K562 (cell line): ENCODE measurements around the gene ZKSCAN8. TPM values are rescaled to one million over a fixed set of nuclear protein-coding genes. Genes with fewer than 3 reads are reported as not detected.

Source experiments
- ETV1 ChIP-seq: fragments of 450-650 bp; conservative IDR thresholded peaks from 2 replicates; pipeline ENCODE4 v1.6.1; 2016; ENCODE audit warnings: missing genetic modification characterization, control low read depth, low read depth, missing compliant biosample characterization
- MBD1 ChIP-seq: fragments of 250-450 bp; sonication (Bioruptor Pico); IDR thresholded peaks from 2 replicates; pipeline ENCODE4 v1.8.0; 2022; ENCODE audit warnings: inconsistent platforms
- MED1 ChIP-seq: sonication (generic); formaldehyde crosslinking; IDR thresholded peaks from 2 replicates; pipeline ENCODE4 v1.8.1; 2023; ENCODE audit warnings: missing genetic modification reagents, borderline replicate concordance
- PHF8 ChIP-seq: fragments of 200-600 bp; sonication (generic); IDR thresholded peaks from 2 replicates; pipeline ENCODE4 v1.6.1; 2012; ENCODE audit warnings: mixed run types, mild to moderate bottlenecking, inconsistent platforms, low read length, moderate library complexity, borderline replicate concordance
- TOE1 ChIP-seq, 2 experiments: fragments of 450-650 bp in 1 of 2; sonication (generic) in 1 of 2; formaldehyde crosslinking in 1 of 2; IDR thresholded peaks; 2 replicates each; pipeline versions ENCODE4 v1.7.1 to v1.8.0; 2016 to 2022; ENCODE audit warnings: borderline replicate concordance in 2 of 2, mild to moderate bottlenecking in 2 of 2, antibody characterized with exemption in 1 of 2, inconsistent platforms in 1 of 2, low read depth in 1 of 2, missing genetic modification reagents in 1 of 2, moderate library complexity in 1 of 2
- XRCC5 ChIP-seq: fragments of 200-400 bp; formaldehyde crosslinking; IDR thresholded peaks from 2 replicates; pipeline ENCODE4 v1.6.1; 2017; ENCODE audit warnings: low read depth, mild to moderate bottlenecking, low read length
- polyA plus RNA-seq, 8 experiments: library from polyadenylated mRNA; depleted of rRNA in 4 of 8; stranded (reverse) in 5 of 8; unstranded in 3 of 8; fragments of >200 nt; fragmentation: Nextera tagmentation in 2 of 8; fragmentation: Illumina TruSeq in 1 of 8; extraction: Ambion mirVana in 2 of 8; extraction: Trizol in 1 of 8; gene quantifications; 2 replicates each; pipeline versions ENCODE4 v1.2.1 to v1.2.3, GENCODE V29; 2011 to 2014; ENCODE audit warnings: inconsistent platforms in 1 of 8, missing spikeins in 1 of 8
- total RNA-seq, 7 experiments: library from RNA; depleted of rRNA in 6 of 7; stranded (reverse); fragments of >200 nt in 6 of 7; fragmentation: Illumina TruSeq in 2 of 7; extraction: Trizol in 2 of 7; gene quantifications; 2 replicates each; pipeline versions ENCODE4 v1.2.1 to v1.2.3, GENCODE V29; 2011 to 2021; ENCODE audit warnings: low replicate concordance in 1 of 7

Gene ZKSCAN8
- total and polyA plus RNA-seq, 9 of the 15 experiments (the other 6 are each of a cell fraction or from before 2014, with no cell fraction given) = 3.3 to 37.7 (median 21.7) TPM

- TF ChIP-seq MBD1 = no peak
- no peak for TF ChIP-seq PHF8
- no peak for TF ChIP-seq ETV1 (tag)
- no peak for TF ChIP-seq TOE1 (IDR thresholded peaks at IDR 0.05; ENCODE audit: borderline replicate concordance)
- TF ChIP-seq TOE1 (CRISPR knock-in tag; IDR thresholded peaks at IDR 0.05; ENCODE audit: borderline replicate concordance, low read depth) = no peak
- no peak for TF ChIP-seq MED1
- TF ChIP-seq XRCC5 = no peak
Observed at GRCh38 chr6:28135393-28135792, 6.3 kb upstream of the ZKSCAN8 start (continued).
